Thoracic aorta (tissue), 2 donors: Measurements from ENCODE around the gene CELF3. TPM values are rescaled to one million over a fixed set of nuclear protein-coding genes. Genes with fewer than 3 reads are reported as not detected.

Experiments
- ATAC-seq: fragments of 150-250 bp; one replicate; pipeline ENCODE4 v1.8.0; 2017; ENCODE audit warnings: low read depth; ENCODE audit not compliant: insufficient number of reproducible peaks, low FRiP score
- DNase-seq: peaks from one replicate; pipeline ENCODE4 v3.0.0-alpha.2; 2020; ENCODE audit warnings: low spot score
- H3K27ac ChIP-seq, 2 donors: fragments of 200-600 bp; sonication (generic); 1 replicate in 1 of 2; 2 replicates in 1 of 2; pipeline ENCODE4 v1.5.1; 2016; ENCODE audit warnings: mild to moderate bottlenecking in 2 of 2, moderate library complexity in 2 of 2
- H3K27me3 ChIP-seq: fragments of 200-600 bp; sonication (generic); replicated peaks from 2 replicates; pipeline ENCODE4 v1.6.0; 2016; ENCODE audit warnings: mild to moderate bottlenecking; ENCODE audit not compliant: insufficient read depth
- H3K36me3 ChIP-seq: fragments of 200-600 bp; sonication (generic); one replicate; pipeline ENCODE4 v1.5.1; 2016
- H3K4me1 ChIP-seq, 2 donors: fragments of 200-600 bp; sonication (generic); 1 replicate in 1 of 2; 2 replicates in 1 of 2; pipeline versions ENCODE4 v1.5.1 to v1.6.0; 2016; ENCODE audit warnings: low read depth in 2 of 2, mild to moderate bottlenecking in 1 of 2; ENCODE audit not compliant: control insufficient read depth in 1 of 2
- H3K4me3 ChIP-seq: fragments of 200-600 bp; sonication (generic); 2 replicates; pipeline ENCODE4 v1.5.1; 2016; ENCODE audit warnings: mild to moderate bottlenecking
- H3K9me3 ChIP-seq: fragments of 200-600 bp; sonication (generic); 2 replicates; pipeline ENCODE4 v1.5.1; 2016
- CTCF ChIP-seq: fragments of 200-600 bp; sonication (generic); IDR thresholded peaks from one replicate; pipeline ENCODE4 v1.5.1; 2019; ENCODE audit warnings: antibody characterized with exemption
- total RNA-seq, 2 donors: library from RNA; depleted of rRNA; stranded (reverse); fragments of >200 nt; gene quantifications; one replicate each; pipeline versions ENCODE4 v1.1.0 to v1.2.3, GENCODE V29; 2016

CELF3 gene
- total RNA-seq: not detected

GRCh38 chr1:151716771-151717631 is at the start of gene CELF3:
Gene CELF3 (minus strand): TSS chr1:151716803. CDS start chr1:151716020, 783 bp downstream.
- no peak for TF ChIP-seq CTCF
- no peak for ATAC-seq
- Histone ChIP-seq H3K9me3 (no peaks in the 10 kb centered on the region), H3K27ac (no peak within 1 kb of the TSS), H3K36me3 (no peaks in the 10 kb centered on the region), H3K27me3 (no peaks in the 10 kb centered on the region), H3K4me3 (peak within 1 kb of the TSS; percentile 49), H3K4me1 (peaks cover 8 to 34% of the 10 kb centered on the region in 2 donors)
- no peak for DNase-seq

- Histone ChIP-seq H3K4me3 (peak overlapping the region; percentile 88), H3K27ac (peak overlapping the region; percentile 85 to 90), H3K9me3 (no peaks in the 10 kb centered on the region), H3K36me3 (peaks cover 11% of the 10 kb centered on the region), H3K27me3 (no peaks in the 10 kb centered on the region), H3K4me1 (peaks cover 8 to 13% of the 10 kb centered on the region in 2 donors)
- ATAC-seq: no peak
- TF ChIP-seq CTCF: no peak
- DNase-seq: no peak
Measured at GRCh38 chr1:151763990-151764389, 47.4 kb upstream of the CELF3 start.

- peak; percentile 38 for DNase-seq
- peaks cover 8 to 13% of the 10 kb centered on the region in 2 donors for H3K4me1 ChIP-seq
- H3K27ac ChIP-seq: peak within 1 kb of the TSS; percentile 85 to 90
- H3K36me3 ChIP-seq: peaks cover 11% of the 10 kb centered on the region
- no peak for TF ChIP-seq CTCF
- no peaks in the 10 kb centered on the region for H3K9me3 ChIP-seq
- no peaks in the 10 kb centered on the region for H3K27me3 ChIP-seq
- peak within 1 kb of the TSS; percentile 88 for H3K4me3 ChIP-seq
- ATAC-seq: peak; percentile 68
Measured at GRCh38 chr1:151762941-151763921, 46.6 kb upstream of the CELF3 start, which contains the start of gene MRPL9. Gene MRPL9 (minus strand): TSS chr1:151763496. CDS start chr1:151763479, 17 bp downstream.

GRCh38 chr1:151760597-151761385 is 44.2 kb upstream of the CELF3 start:
- TF ChIP-seq CTCF: no peak
- H3K27ac ChIP-seq: no peak overlapping the region
- H3K4me3 ChIP-seq: no peak overlapping the region
- DNase-seq: no peak
- H3K27me3 ChIP-seq: no peaks in the 10 kb centered on the region
- H3K4me1 ChIP-seq: peaks cover 8 to 13% of the 10 kb centered on the region in 2 donors
- H3K9me3 ChIP-seq: no peaks in the 10 kb centered on the region
- ATAC-seq: no peak
- H3K36me3 ChIP-seq: peaks cover 11% of the 10 kb centered on the region
